GM23338 (cell line): ENCODE measurements around the gene DDIAS. TPM values are rescaled to one million over a fixed set of nuclear protein-coding genes. Genes with fewer than 3 reads are reported as not detected.

Source experiments
- ATAC-seq: fragments of 200-7000 bp; cut with Tn5 transposase; 3 replicates; pipeline ENCODE4 v1.9.1; 2020
- DNase-seq: peaks from one replicate; pipeline ENCODE4 v3.0.0-alpha.2; 2015; ENCODE audit warnings: low spot score
- H2AFZ ChIP-seq: fragments of 200-600 bp; sonication (generic); 2 replicates; pipeline ENCODE4 v1.8.0; 2016; ENCODE audit warnings: antibody characterized with exemption, mild to moderate bottlenecking, moderate library complexity
- H3F3A ChIP-seq: fragments of 200-600 bp; sonication (generic); replicated peaks from 2 replicates; pipeline ENCODE4 v1.8.0; 2017; ENCODE audit warnings: antibody characterized with exemption, mixed run types, low read depth
- H3K27ac ChIP-seq: fragments of 200-600 bp; sonication (generic); 2 replicates; pipeline ENCODE4 v1.6.1; 2016; ENCODE audit warnings: low read depth
- H3K27me3 ChIP-seq: fragments of 200-600 bp; sonication (generic); 2 replicates; pipeline ENCODE4 v1.8.0; 2016; ENCODE audit warnings: mild to moderate bottlenecking, mixed run types, moderate library complexity; ENCODE audit not compliant: insufficient read depth
- H3K36me3 ChIP-seq: fragments of 200-600 bp; sonication (generic); 2 replicates; pipeline ENCODE4 v1.8.0; 2016; ENCODE audit warnings: mild to moderate bottlenecking; ENCODE audit not compliant: insufficient read depth
- H3K4me1 ChIP-seq: fragments of 200-600 bp; sonication (generic); 2 replicates; pipeline ENCODE4 v1.8.0; 2016; ENCODE audit warnings: mild to moderate bottlenecking, moderate library complexity; ENCODE audit not compliant: insufficient read depth
- H3K4me2 ChIP-seq: fragments of 200-600 bp; sonication (generic); 2 replicates; pipeline ENCODE4 v1.7.1; 2017; ENCODE audit warnings: mixed run types
- H3K4me3 ChIP-seq: fragments of 200-600 bp; sonication (generic); 2 replicates; pipeline ENCODE4 v1.6.1; 2016; ENCODE audit warnings: mixed run types
- H3K79me2 ChIP-seq: fragments of 200-600 bp; sonication (generic); replicated peaks from 2 replicates; pipeline ENCODE4 v1.8.0; 2017; ENCODE audit warnings: mild to moderate bottlenecking; ENCODE audit not compliant: insufficient read depth
- H3K9me2 ChIP-seq: fragments of 200-600 bp; sonication (generic); 2 replicates; pipeline ENCODE4 v1.8.0; 2017; ENCODE audit not compliant: insufficient read depth
- H4K20me1 ChIP-seq: fragments of 200-600 bp; sonication (generic); replicated peaks from 2 replicates; pipeline ENCODE4 v1.8.0; 2017; ENCODE audit warnings: mild to moderate bottlenecking; ENCODE audit not compliant: insufficient read depth
- H3K27ac Mint-ChIP-seq: 2 replicates; pipeline ENCODE4 v1.8.0; 2020; ENCODE audit warnings: inconsistent platforms, mild to moderate bottlenecking, moderate library complexity, mixed read lengths
- H3K27me3 Mint-ChIP-seq: 3 replicates; pipeline ENCODE4 v1.8.0; 2022; ENCODE audit warnings: low read depth, mild to moderate bottlenecking, moderate library complexity, mixed read lengths, inconsistent platforms; ENCODE audit not compliant: insufficient read depth, poor library complexity
- H3K36me3 Mint-ChIP-seq: 3 replicates; pipeline ENCODE4 v1.8.0; 2021; ENCODE audit warnings: low read depth, mild to moderate bottlenecking, inconsistent platforms, moderate library complexity, mixed read lengths
- H3K4me1 Mint-ChIP-seq: 3 replicates; pipeline ENCODE4 v1.8.0; 2020; ENCODE audit warnings: mild to moderate bottlenecking, inconsistent platforms, mixed read lengths
- H3K4me3 Mint-ChIP-seq: 3 replicates; pipeline ENCODE4 v1.8.0; 2021; ENCODE audit warnings: moderate library complexity, mild to moderate bottlenecking, inconsistent platforms, mixed read lengths
- H3K9me3 Mint-ChIP-seq: 3 replicates; pipeline ENCODE4 v1.8.0; 2020; ENCODE audit warnings: moderate library complexity, mild to moderate bottlenecking, inconsistent platforms, mixed read lengths
- CREB1 ChIP-seq: fragments of 250-450 bp; sonication (Bioruptor Pico); IDR thresholded peaks from 2 replicates; pipeline ENCODE4 v1.5.0; 2020; ENCODE audit warnings: low read depth, mild to moderate bottlenecking, moderate library complexity
- CTCF ChIP-seq, 2 experiments: fragments of 200-600 bp in 1 of 2; sonication (generic) in 1 of 2; conservative IDR thresholded peaks; 2 replicates each; pipeline versions ENCODE4 v1.5.1 to v1.6.1; 2016 to 2017; ENCODE audit warnings: antibody characterized with exemption in 2 of 2, low read depth in 2 of 2, mild to moderate bottlenecking in 2 of 2, moderate library complexity in 1 of 2
- EZH2 ChIP-seq: fragments of 200-600 bp; sonication (generic); IDR thresholded peaks from one replicate; pipeline ENCODE4 v1.8.0; 2017; ENCODE audit warnings: antibody characterized with exemption, mild to moderate bottlenecking, low read depth; ENCODE audit not compliant: unreplicated experiment
- EZH2phosphoT487 ChIP-seq: fragments of 200-600 bp; sonication (generic); IDR thresholded peaks from one replicate; pipeline ENCODE4 v1.8.1; 2018; ENCODE audit warnings: antibody characterized with exemption; ENCODE audit not compliant: unreplicated experiment
- JUNB ChIP-seq: IDR thresholded peaks from one replicate; pipeline ENCODE4 v1.6.1; 2016; ENCODE audit warnings: antibody characterized with exemption; ENCODE audit not compliant: unreplicated experiment
- NANOG ChIP-seq: IDR thresholded peaks from 2 replicates; pipeline ENCODE4 v1.6.1; 2016; ENCODE audit warnings: antibody characterized with exemption, borderline replicate concordance
- POLR2AphosphoS5 ChIP-seq: IDR thresholded peaks from 2 replicates; pipeline ENCODE4 v1.6.1; 2016; ENCODE audit warnings: antibody characterized with exemption, low read depth
- REST ChIP-seq: IDR thresholded peaks from one replicate; pipeline ENCODE4 v1.6.1; 2018; ENCODE audit warnings: antibody characterized with exemption; ENCODE audit not compliant: unreplicated experiment
- STAT1 ChIP-seq: IDR thresholded peaks from one replicate; pipeline ENCODE4 v1.6.1; 2016; ENCODE audit warnings: antibody characterized with exemption; ENCODE audit not compliant: unreplicated experiment
- ZNF114 ChIP-seq: fragments of 250-450 bp; sonication (Bioruptor Pico); IDR thresholded peaks from 2 replicates; pipeline ENCODE4 v1.5.0; 2020; ENCODE audit warnings: mild to moderate bottlenecking, moderate library complexity
- ZNF331 ChIP-seq: fragments of 250-450 bp; sonication (Bioruptor Pico); IDR thresholded peaks from 2 replicates; pipeline ENCODE4 v1.5.0; 2020; ENCODE audit warnings: low read depth, mild to moderate bottlenecking, moderate library complexity
- ZNF462 ChIP-seq: fragments of 250-450 bp; sonication (Bioruptor Pico); IDR thresholded peaks from 2 replicates; pipeline ENCODE4 v1.5.0; 2020; ENCODE audit warnings: mild to moderate bottlenecking, moderate library complexity
- polyA plus RNA-seq: library from polyadenylated mRNA; unstranded; fragments of >200 nt; fragmentation: Nextera tagmentation; extraction: Ambion mirVana; gene quantifications from 2 replicates; pipeline ENCODE4 v1.2.1, GENCODE V29; 2016
- total RNA-seq: library from RNA; depleted of rRNA; stranded (reverse); fragments of >200 nt; shearing (Covaris generic); gene quantifications from 2 replicates; pipeline ENCODE4 v1.2.3, GENCODE V29; 2014
- TF ChIP-seq, protein P1 (sequence below): IDR thresholded peaks from 2 replicates; pipeline ENCODE4 v1.6.1; 2016; ENCODE audit warnings: antibody characterized with exemption

DDIAS gene
- total and polyA plus RNA-seq, 2 experiments from 2014 or later, result 19.5 to 53.0 TPM

DNA sequence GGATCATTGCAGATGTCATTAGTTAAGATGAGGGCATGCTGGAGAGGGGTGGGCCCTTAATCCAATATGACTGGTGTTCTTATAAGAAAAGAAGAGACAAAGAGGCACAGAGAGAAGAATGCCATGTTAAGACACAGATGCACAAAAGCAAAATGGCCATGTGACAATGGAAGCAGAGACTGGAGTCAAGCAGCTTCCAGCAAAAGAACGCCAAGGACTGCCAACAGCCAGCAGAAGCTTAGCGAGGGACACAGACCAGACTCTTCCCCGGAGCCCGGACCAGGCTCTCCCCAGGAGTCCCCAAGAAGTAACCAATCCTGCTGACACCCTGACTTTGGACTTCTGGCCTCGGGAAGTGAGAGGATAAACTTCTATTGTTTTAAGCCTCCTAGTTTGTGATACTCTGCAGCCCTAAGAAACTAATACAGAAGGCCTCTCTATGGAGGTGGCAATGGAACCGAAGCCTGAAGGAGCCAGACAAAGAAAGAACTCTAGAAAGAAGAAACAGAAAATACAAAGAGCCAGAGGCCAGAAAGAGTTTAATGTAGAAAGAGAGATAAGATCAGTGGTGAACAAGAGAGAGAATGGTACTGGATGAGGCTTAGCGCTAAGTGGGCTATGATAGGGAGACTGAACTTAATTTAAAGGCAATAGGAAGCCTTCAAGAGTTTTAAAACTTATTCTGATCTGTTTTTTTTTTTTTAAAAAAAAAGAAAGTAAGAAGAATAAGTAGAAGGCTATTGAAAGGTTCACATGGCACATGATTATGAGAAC lies 29.0 kb upstream of the DDIAS start:
- no peak overlapping the region for H3K27ac Mint-ChIP-seq

More for the DNA sequence above, 29.0 kb upstream of the DDIAS start:
- Histone ChIP-seq H3K9me2 (no peaks in the 10 kb centered on the region), H3K4me1 (0 out of 2 replicates have a peak, but pooled peaks cover 12% of the 10 kb centered on the region), H3K27ac (no peak overlapping the region), H3F3A (no peaks in the 10 kb centered on the region), H3K27me3 (no peaks in the 10 kb centered on the region), H2AFZ (no peak overlapping the region), H3K4me2 (no peak overlapping the region), H4K20me1 (no peaks in the 10 kb centered on the region), H3K4me3 (no peak overlapping the region), H3K36me3 (no peaks in the 10 kb centered on the region), H3K79me2 (no peaks in the 10 kb centered on the region)
- peaks cover 9% of the 10 kb centered on the region for H3K36me3 Mint-ChIP-seq
- H3K4me1 Mint-ChIP-seq, result peaks cover 16% of the 10 kb centered on the region
- TF ChIP-seq CTCF (conservative IDR thresholded peaks at IDR 0.05; ENCODE audit: low read depth in 2 of 2) (no peak), NANOG (no peak), ZNF331 (no peak), JUNB (no peak), ZNF462 (no peak), ZNF114 (CRISPR knock-in tag) (no peak), CREB1 (CRISPR knock-in tag) (no peak), REST (no peak), EZH2phosphoT487 (no peak), POLR2AphosphoS5 (no peak), STAT1 (no peak), EZH2 (no peak)
- TF ChIP-seq, protein P1, sequence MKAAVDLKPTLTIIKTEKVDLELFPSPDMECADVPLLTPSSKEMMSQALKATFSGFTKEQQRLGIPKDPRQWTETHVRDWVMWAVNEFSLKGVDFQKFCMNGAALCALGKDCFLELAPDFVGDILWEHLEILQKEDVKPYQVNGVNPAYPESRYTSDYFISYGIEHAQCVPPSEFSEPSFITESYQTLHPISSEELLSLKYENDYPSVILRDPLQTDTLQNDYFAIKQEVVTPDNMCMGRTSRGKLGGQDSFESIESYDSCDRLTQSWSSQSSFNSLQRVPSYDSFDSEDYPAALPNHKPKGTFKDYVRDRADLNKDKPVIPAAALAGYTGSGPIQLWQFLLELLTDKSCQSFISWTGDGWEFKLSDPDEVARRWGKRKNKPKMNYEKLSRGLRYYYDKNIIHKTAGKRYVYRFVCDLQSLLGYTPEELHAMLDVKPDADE, result no peak
- peaks cover 2% of the 10 kb centered on the region for H3K27me3 Mint-ChIP-seq
- DNase-seq, result no peak
- no peak overlapping the region for H3K4me3 Mint-ChIP-seq
- peaks cover 11% of the 10 kb centered on the region for H3K9me3 Mint-ChIP-seq
- ATAC-seq, result no peak
